SW480 (cell line): Measurements from ENCODE around the gene IRF3.
A peak's percentile ranks its signal among the peaks of the same experiment; 100 is the strongest.

Experiments used
- DNase-seq: peaks from one replicate; pipeline ENCODE4 v3.0.0-alpha.2; 2016; ENCODE audit warnings: low spot score

Gene IRF3, protein sequence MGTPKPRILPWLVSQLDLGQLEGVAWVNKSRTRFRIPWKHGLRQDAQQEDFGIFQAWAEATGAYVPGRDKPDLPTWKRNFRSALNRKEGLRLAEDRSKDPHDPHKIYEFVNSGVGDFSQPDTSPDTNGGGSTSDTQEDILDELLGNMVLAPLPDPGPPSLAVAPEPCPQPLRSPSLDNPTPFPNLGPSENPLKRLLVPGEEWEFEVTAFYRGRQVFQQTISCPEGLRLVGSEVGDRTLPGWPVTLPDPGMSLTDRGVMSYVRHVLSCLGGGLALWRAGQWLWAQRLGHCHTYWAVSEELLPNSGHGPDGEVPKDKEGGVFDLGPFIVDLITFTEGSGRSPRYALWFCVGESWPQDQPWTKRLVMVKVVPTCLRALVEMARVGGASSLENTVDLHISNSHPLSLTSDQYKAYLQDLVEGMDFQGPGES

DNA sequence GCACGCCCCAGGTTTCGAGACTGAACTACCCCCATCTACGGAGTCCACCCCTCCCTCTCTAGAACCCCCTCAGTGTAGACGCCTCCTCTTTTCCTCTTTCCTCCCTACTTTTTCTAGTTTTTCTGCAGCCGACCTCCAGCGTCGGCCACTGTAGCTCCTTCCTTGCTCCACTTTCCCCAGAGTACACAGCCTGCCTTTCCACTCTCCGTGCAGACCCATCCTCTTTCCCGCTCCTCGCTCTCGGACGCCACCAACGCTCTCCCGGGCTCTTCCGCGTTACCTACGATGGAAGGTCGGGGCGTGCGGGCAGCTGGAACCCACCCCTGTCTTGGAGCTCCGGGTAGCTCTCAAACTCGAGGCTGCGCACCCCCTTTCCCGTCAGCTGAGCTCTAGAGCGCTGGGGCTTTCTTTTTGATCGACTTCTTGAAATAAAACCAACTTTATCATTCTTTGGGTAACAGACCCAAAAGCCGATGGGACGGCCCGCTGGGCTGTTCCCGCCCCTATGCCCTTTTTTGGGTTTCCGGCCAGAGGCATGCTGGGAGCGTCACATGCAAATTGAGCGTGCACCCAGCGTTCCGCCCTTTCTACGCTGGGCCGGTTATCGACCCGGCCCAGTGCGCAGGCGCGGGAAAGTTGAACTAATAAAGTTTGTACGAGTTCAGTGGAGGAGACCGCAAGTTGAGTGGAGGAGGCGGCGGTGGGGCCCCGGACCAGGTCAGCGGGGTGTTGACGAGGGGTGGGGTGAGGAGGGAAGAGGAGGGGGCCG, at the start of gene IRF3, which contains the start of gene BCL2L12:
Gene IRF3, minus strand, starts transcription at position 507 of the 769 bp plus-strand sequence. CDS start 1,019 bp downstream, outside the sequence.
Gene BCL2L12, plus strand, starts transcription at position 583 of the 769 bp plus-strand sequence. CDS start 760 bp downstream, outside the sequence.
- DNase-seq = peak; percentile 96

DNA sequence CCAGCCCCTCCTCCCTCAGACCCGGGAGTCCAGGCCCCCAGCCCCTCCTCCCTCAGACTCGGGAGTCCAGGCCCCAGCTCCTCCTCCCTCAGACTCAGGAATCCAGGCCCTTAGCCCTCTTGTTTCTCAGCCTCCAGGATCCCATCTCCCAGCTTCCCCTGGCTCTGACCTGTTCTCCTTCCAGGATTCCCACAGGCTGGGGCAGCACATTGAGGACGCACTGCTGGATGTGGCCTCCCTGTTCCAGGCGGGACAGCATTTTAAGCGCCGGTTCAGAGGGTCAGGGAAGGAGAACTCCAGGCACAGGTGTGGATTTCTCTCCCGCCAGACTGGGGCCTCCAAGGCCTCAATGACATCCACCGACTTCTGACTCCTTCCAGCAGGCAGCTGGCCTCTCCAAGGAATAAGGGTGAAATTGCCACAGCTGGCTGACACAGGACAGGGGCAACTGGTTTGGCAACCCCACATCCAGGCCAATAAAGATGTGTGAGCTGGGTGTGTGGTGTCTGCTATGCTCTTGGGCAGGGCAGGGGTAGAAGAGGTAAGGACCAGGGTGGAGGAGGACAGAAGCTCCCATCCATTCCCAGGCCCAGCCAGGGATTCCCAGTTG, 47.7 kb upstream of the IRF3 start:
- DNase-seq = no peak

GRCh38 chr19:49712397-49712859, 46.8 kb upstream of the IRF3 start:
- DNase-seq = peak; percentile 70

GRCh38 chr19:49710372-49710951, 44.8 kb upstream of the IRF3 start:
- no peak for DNase-seq

- no peak for DNase-seq
Measured at GRCh38 chr19:49705919-49706318, 40.3 kb upstream of the IRF3 start.

DNA sequence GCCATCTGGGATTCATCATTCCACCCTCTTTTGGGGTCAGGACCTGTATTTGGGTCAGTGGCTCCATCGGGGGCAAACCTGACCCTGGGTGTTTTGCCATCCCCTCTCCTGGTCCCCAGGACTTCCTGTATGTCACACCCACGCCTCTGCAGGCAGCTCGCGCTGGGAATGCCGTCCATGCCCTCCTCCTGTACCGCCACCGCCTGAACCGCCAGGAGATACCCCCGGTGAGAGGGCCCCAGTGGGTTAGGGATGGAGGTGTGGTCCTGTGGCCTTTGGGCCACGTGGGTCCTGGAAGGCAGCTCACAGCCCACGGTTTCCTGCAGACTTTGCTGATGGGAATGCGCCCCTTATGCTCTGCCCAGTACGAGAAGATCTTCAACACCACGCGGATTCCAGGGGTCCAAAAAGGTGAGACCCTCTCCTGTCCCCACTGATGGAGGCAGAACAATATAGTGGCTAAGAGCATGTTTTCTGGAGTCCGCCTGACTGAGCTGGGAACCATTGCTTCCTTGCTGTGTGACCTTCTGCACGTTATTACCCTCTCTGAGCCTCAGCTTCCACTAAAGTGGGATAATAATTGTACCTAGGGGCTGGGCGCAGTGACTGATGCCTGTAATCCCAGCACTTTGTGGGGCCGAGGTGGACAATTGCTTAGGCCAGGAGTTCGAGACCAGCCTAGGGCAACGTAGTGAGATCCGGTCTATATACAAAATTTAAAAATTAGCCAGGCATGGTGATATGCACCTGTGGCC, 39.4 kb upstream of the IRF3 start:
- no peak for DNase-seq

- no peak for DNase-seq
Measured at GRCh38 chr19:49701271-49701786, 35.7 kb upstream of the IRF3 start.

DNA sequence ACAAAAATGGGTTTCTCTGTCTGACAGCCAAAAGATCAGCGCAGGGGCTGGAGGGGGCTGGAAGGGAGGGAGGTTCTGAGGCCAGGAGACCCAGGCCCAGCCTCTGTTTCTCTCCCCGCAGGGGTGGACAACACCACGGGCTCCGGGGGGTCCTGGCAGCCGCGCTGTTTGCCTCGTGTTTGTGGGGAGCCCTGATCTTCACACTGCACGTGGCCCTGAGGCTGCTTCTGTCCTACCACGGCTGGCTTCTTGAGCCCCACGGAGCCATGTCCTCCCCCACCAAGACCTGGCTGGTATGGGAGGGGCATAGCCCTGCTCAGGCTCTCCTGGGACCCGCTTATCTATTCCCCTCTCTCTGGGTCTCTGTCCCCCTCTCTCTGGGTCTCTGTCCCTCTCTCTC, 34.9 kb upstream of the IRF3 start:
- no peak for DNase-seq

DNA sequence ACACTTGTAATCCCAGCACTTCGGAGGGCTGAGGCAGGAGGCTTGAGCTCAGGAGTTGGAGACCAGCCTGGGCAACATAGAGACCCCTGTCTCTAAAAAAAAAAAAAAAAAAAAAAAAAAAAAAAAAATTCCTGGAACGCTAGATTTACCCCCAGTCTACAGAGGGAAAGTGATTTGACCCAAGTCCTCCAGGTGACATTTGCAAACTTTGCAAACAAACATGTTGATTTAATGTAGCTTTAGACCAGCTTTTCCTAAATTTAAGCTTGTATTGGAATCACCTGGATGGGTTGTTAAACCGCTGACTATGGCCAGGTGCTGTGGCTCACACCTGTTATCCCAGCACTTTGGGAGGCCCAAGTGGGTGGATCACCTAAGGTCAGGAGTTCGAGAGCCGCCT, 33.7 kb upstream of the IRF3 start:
- no peak for DNase-seq

DNA sequence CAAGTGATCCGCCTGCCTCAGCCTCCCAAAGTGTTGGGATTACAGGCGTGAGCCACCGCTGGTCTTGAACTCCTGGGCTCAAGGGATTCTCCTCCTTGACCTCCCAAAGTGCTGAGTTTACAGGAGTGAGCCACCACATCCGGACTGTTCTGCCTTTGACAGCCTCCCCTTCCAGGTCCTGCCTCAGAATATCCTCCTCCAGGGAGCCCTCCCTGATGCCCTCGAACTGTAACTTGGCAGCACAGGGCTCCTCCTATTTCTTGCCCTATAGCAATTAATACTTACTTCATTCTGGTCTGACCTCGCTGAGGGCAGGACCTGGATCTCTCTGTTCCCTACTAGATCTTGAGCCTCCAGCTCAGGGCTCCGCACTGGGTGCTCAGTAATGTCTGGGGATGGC, 31.2 kb upstream of the IRF3 start:
- no peak for DNase-seq

- DNase-seq = no peak
Measured at GRCh38 chr19:49696115-49696514, 30.5 kb upstream of the IRF3 start.

- DNase-seq = no peak
Measured at GRCh38 chr19:49692147-49692506, 26.5 kb upstream of the IRF3 start.

- no peak for DNase-seq
Measured at GRCh38 chr19:49691243-49692146, 25.8 kb upstream of the IRF3 start.

GRCh38 chr19:49690656-49691242, 25.1 kb upstream of the IRF3 start, which contains the start of gene CPT1C:
TSS of gene CPT1C (plus strand) at chr19:49691116. CDS start at chr19:49692253, 1,137 bp downstream.
- peak; percentile 74 for DNase-seq

- no peak for DNase-seq
Measured at GRCh38 chr19:49690079-49690655, 24.5 kb upstream of the IRF3 start.

- DNase-seq = peak; percentile 71
Measured at GRCh38 chr19:49689133-49690078, 23.7 kb upstream of the IRF3 start, which contains the start of gene ADM5. TSS of gene ADM5 (plus strand) at chr19:49689594. CDS start at chr19:49689838, 244 bp downstream.

GRCh38 chr19:49688531-49689132, 23.0 kb upstream of the IRF3 start:
- DNase-seq = no peak
